NCI-H1048 (cell line): ENCODE data around the gene HIBCH.
"Not testable (repeated sequence)": the region's sequence is repeated elsewhere in the genome, so short reads cannot be mapped to it uniquely, and the experiment has no call there.

Source experiments
- DNase-seq: peaks from one replicate; lab custom pipeline; 2025; lab: John Stamatoyannopoulos, UW

Gene HIBCH

GRCh38 chr2:190342611-190343010, 23.0 kb upstream of the HIBCH start:
- no peak for DNase-seq

- DNase-seq: no peak
Observed at GRCh38 chr2:190340369-190340768, 20.7 kb upstream of the HIBCH start.

- no peak for DNase-seq
Observed at GRCh38 chr2:190339394-190339793, 19.8 kb upstream of the HIBCH start.

GRCh38 chr2:190338453-190338852, 18.8 kb upstream of the HIBCH start:
- DNase-seq: no peak

GRCh38 chr2:190336420-190336819, 16.8 kb upstream of the HIBCH start:
- DNase-seq: no peak

- DNase-seq: not testable (repeated sequence)
Observed at GRCh38 chr2:190335584-190335983, 16.0 kb upstream of the HIBCH start.

- no peak for DNase-seq
Observed at GRCh38 chr2:190335225-190335559, 15.6 kb upstream of the HIBCH start.

GRCh38 chr2:190334479-190335224, 15.0 kb upstream of the HIBCH start:
- DNase-seq: no peak

- no peak for DNase-seq
Observed at GRCh38 chr2:190333928-190334327, 14.3 kb upstream of the HIBCH start.

- no peak for DNase-seq
Observed at GRCh38 chr2:190333395-190333794, 13.8 kb upstream of the HIBCH start.

- DNase-seq: no peak
Observed at GRCh38 chr2:190328573-190329147, 9.0 kb upstream of the HIBCH start.

- no peak for DNase-seq
Observed at GRCh38 chr2:190327867-190328572, 8.4 kb upstream of the HIBCH start.

- DNase-seq: no peak
Observed at GRCh38 chr2:190325588-190325987, 6.0 kb upstream of the HIBCH start.

- DNase-seq: no peak
Observed at GRCh38 chr2:190323406-190323805, 3.8 kb upstream of the HIBCH start.

- no peak for DNase-seq
Observed at GRCh38 chr2:190320696-190321095, 1.1 kb upstream of the HIBCH start.

- no peak for DNase-seq
Observed at GRCh38 chr2:190318931-190319554, 583 bp downstream of the HIBCH start.

GRCh38 chr2:190318514-190318913, 1.1 kb downstream of the HIBCH start:
- no peak for DNase-seq

GRCh38 chr2:190315273-190315672, 4.4 kb downstream of the HIBCH start:
- no peak for DNase-seq

- no peak for DNase-seq
Observed at GRCh38 chr2:190313880-190314279, 5.7 kb downstream of the HIBCH start.

- not testable (repeated sequence) for DNase-seq
Observed at GRCh38 chr2:190312635-190313025, 7.0 kb downstream of the HIBCH start.

GRCh38 chr2:190311893-190312634, 7.6 kb downstream of the HIBCH start:
- DNase-seq: no peak

GRCh38 chr2:190308031-190308430, 11.6 kb downstream of the HIBCH start:
- DNase-seq: no peak
